Activated CD4-positive, CD25-positive, alpha-beta regulatory T cell treated with anti-CD3 and anti-CD28 coated beads, Interleukin-2, amount 50 U/mL, for 72 hours (primary cell): Measurements from ENCODE around the gene ALDH7A1.
"Not testable (repeated sequence)": the region's sequence is repeated elsewhere in the genome, so short reads cannot be mapped to it uniquely, and the experiment has no call there.

Experiments
- DNase-seq: peaks from one replicate; pipeline ENCODE4 v3.0.0; 2021

ALDH7A1 gene

GRCh38 chr5:126531543-126532120 lies 63.4 kb downstream of the ALDH7A1 start:
- DNase-seq, result no peak

- no peak for DNase-seq
These were observed 67.1 kb downstream of the ALDH7A1 start for GRCh38 chr5:126527892-126528291.

DNA sequence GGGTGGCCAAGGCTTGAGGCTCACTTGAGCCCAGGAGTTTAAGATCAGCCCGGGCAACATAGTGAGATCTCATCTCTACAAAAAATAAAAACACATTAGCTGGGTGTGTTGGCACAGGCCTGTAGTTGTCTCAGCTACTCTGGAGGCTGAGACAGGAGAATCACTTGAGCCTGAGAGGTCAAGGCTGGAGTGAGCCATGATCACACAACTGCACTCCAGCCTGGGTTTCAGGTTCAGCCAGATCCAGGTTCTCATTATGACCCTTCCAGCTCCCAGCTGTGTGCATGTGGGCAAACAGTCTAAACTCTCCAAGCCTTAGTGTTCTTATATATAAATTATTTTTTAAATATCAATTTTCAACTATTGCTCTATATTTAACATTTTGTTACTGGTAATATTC lies 67.9 kb downstream of the ALDH7A1 start:
- no peak for DNase-seq

GRCh38 chr5:126526493-126526892 lies 68.5 kb downstream of the ALDH7A1 start:
- DNase-seq, result no peak

- DNase-seq, result no peak
These were observed 69.3 kb downstream of the ALDH7A1 start for GRCh38 chr5:126525630-126526245.

- no peak for DNase-seq
These were observed 71.1 kb downstream of the ALDH7A1 start for GRCh38 chr5:126523818-126524510.

DNA sequence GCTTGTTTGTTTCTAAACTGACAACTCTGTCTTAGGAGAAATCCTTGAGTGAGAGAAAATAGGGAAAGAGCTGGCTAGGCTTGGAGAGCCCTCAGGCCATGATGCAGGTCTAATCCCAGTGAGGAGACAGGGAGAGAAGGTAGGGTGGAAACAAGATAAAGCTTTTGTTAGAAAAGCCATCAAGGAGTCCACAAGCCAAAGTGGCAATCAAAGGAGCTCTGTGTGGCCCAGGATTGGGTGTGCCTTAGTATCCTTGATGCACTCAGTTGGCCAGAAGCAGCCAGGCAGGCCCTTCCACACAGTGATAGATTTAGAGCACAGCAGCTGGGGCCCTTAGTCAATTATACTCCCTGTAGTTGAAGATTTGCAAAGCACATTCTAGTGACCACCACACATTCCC lies 73.9 kb downstream of the ALDH7A1 start:
- no peak for DNase-seq

DNA sequence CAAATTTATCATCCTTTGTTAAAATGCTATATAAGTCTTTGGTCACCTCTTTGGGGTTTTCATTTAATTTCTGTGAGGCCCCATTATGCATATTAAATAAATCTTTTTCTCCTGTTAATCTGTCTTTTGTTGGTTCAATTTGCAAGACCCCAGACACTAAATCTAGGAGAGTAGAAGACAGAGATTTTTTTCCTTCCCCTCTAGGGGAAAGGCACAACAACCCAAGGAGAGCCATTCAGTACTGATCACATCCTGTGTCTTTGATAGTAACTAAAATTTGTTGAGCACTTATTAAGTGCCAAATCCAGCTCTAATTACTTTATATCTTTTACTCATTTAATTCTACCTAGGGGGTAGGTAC lies 74.4 kb downstream of the ALDH7A1 start:
- DNase-seq, result no peak

- no peak for DNase-seq
These were observed 75.1 kb downstream of the ALDH7A1 start for GRCh38 chr5:126519637-126520592.

GRCh38 chr5:126519223-126519622 lies 75.8 kb downstream of the ALDH7A1 start:
- not testable (repeated sequence) for DNase-seq

DNA sequence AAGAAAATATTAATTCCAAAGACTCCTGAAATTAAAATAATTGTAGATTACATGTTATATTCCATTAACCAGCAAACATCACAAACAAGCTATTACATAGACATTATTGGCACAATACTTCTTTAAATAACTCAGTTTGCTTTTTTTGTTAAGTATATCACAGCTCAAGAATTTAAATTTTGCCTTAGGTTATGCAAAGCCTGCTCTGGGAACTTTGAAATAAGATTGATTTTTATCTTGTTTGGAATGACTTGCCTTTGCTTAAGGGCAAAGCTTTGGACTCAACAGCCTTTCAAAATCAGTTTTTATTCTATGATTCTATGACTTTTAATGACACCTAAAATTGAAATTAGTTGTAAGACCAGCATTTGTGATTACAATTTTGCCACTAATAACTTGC lies 78.2 kb downstream of the ALDH7A1 start:
- DNase-seq, result no peak

DNA sequence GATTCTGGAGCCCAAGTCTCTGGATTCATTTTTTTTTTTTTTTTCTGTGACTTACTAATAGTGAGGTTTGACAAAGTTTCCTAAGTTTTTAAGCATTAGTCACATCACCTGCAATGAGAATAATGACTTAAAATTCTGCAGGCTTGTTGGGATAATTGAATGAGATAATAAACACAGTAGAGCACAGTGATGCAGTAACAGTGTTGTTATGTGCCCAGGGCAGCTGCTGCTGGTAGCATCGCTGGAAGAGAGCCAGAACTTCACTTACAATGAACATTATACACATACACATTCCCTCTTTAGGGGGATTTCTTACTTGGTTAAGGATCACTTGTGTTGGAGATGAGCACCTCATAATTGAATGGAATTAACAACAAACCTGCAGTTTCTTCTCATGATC lies 78.9 kb downstream of the ALDH7A1 start:
- DNase-seq, result no peak

- DNase-seq, result no peak
These were observed 79.7 kb downstream of the ALDH7A1 start for GRCh38 chr5:126515337-126515736.

GRCh38 chr5:126514558-126515141 lies 80.4 kb downstream of the ALDH7A1 start:
- DNase-seq, result no peak

- DNase-seq, result no peak
These were observed 80.9 kb downstream of the ALDH7A1 start for GRCh38 chr5:126514131-126514557.

- no peak for DNase-seq
These were observed 81.3 kb downstream of the ALDH7A1 start for GRCh38 chr5:126513703-126514102.

GRCh38 chr5:126513302-126513701 lies 81.7 kb downstream of the ALDH7A1 start:
- DNase-seq, result no peak

GRCh38 chr5:126512451-126512850 lies 82.6 kb downstream of the ALDH7A1 start:
- no peak for DNase-seq

GRCh38 chr5:126511961-126512360 lies 83.1 kb downstream of the ALDH7A1 start:
- no peak for DNase-seq

- no peak for DNase-seq
These were observed 85.7 kb downstream of the ALDH7A1 start for GRCh38 chr5:126509339-126509738.

- no peak for DNase-seq
These were observed 86.1 kb downstream of the ALDH7A1 start for GRCh38 chr5:126508962-126509279.

- DNase-seq, result no peak
These were observed 86.6 kb downstream of the ALDH7A1 start for GRCh38 chr5:126508251-126508961.
